Mononuclear cell (primary cell): ENCODE data around the gene SERINC4. TPM values are rescaled to one million over a fixed set of nuclear protein-coding genes. Genes with fewer than 3 reads are reported as not detected.
A peak's percentile ranks its signal among the peaks of the same experiment; 100 is the strongest.
"Not testable (repeated sequence)": the region's sequence is repeated elsewhere in the genome, so short reads cannot be mapped to it uniquely, and the experiment has no call there.

ENCODE experiments used
- H3K27me3 ChIP-seq: 2 replicates; pipeline ENCODE4 v1.6.0; 2011; ENCODE audit warnings: low read length, control low read depth; ENCODE audit not compliant: insufficient read depth
- H3K4me1 ChIP-seq: 2 replicates; pipeline ENCODE4 v1.5.1; 2011; ENCODE audit warnings: mild to moderate bottlenecking, low read length, control low read depth; ENCODE audit not compliant: insufficient read depth
- H3K4me3 ChIP-seq: 2 replicates; pipeline ENCODE4 v1.5.1; 2011; ENCODE audit warnings: mild to moderate bottlenecking, low read length, moderate library complexity
- H3K9me3 ChIP-seq: 2 replicates; pipeline ENCODE4 v1.5.1; 2011; ENCODE audit warnings: low read depth, mild to moderate bottlenecking, control low read depth, low read length
- total RNA-seq: library from RNA; depleted of rRNA; stranded (reverse); fragments of >200 nt; gene quantifications from one replicate; pipeline ENCODE4 v1.2.3, GENCODE V29; 2012

Gene SERINC4
- not detected for total RNA-seq

DNA sequence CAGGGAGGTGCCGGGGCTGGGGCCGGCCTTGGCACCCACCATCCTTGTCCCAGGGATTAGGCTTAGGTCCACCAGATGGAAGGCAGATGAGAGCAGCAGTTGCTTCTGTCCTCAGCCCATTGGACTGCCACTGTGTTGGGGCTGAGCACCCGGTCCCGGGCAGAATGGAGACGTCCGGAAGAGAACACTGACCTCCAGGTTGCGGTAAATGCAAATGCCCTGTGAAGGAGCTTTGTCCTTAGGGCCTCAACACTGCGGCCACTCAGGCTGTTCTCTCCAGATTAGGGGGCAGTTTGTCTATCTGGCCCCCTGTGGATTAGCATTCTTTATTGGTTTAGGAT lies at the start of gene SERINC4:
Gene SERINC4, minus strand, starts transcription at position 276 of the 341 bp plus-strand sequence. Its CDS starts 234 bp downstream, at position 42.
- no peaks in the 10 kb centered on the region for H3K27me3 ChIP-seq
- peak within 1 kb of the TSS; percentile 77 for H3K4me3 ChIP-seq
- H3K9me3 ChIP-seq: no peaks in the 10 kb centered on the region
- H3K4me1 ChIP-seq: peaks cover 43% of the 10 kb centered on the region

DNA sequence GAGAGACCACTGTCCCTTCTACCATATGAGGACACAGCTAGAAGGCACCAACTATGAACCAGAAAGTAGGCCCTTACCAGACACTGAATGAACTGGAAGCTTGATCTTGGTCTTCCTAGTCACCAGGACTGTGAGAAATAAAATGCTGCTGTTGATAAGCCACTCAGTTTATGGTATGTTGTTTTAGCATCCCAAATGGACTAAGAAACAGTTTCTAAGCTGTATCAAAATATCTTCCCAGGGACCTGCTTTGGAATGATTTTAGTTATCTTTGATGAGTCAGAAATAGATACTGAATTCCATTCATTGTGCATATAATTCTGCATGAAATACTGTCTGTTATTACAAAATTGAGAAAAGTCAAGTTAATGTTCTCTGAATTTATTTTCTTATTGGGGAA lies 45.4 kb upstream of the SERINC4 start:
- Histone ChIP-seq H3K27me3 (no peaks in the 10 kb centered on the region), H3K9me3 (no peaks in the 10 kb centered on the region), H3K4me1 (no peaks in the 10 kb centered on the region), H3K4me3 (no peak overlapping the region)

DNA sequence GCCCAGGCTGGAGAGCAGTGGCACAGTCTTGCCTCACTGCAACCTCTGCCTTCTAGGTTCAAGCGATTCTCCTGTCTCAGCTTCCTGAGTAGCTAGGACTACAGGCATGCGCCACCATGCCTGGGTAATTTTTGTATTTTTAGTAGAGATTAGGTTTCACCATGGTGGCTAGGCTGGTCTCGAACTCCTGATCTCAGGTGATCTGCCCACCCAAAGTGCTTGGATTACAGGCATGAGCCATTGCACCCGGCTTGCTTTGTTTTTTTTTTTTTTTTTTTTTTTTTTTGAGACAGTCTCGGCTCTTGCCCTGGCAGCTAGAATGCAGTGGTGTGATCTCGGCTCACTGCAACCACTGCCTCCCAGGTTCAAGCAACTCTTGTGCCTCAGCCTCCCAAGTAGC lies 32.5 kb upstream of the SERINC4 start:
- H3K9me3 ChIP-seq, H3K4me3 ChIP-seq, H3K27me3 ChIP-seq: not testable (repeated sequence)
- peaks cover 12% of the 10 kb centered on the region for H3K4me1 ChIP-seq

DNA sequence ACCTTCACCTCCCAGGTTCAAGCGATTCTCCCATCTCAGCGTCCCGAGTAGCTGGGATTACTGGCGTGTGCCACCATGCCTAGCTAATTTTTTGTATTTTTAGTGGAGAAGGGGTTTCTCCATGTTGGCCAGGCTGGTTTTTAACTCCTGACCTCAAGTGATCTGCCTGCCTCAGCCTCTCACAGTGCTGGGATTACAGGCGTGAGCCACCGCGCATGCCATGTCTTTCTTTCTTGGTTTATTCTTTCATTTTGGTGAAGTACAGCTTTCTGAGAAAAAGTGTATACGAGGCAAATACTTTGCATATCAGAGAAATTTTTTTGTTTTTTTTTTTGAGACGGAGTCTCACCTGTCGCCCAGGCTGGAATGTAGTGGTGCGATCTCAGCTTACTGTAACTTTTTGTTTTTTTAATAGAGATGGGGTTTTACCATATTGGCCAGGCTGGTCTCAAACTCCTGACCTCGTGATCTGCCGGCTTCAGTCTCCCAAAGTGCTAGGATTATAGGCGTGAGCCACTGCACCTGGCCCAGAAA lies 31.6 kb upstream of the SERINC4 start:
- H3K4me3 ChIP-seq, H3K27me3 ChIP-seq, H3K9me3 ChIP-seq: not testable (repeated sequence)
- H3K4me1 ChIP-seq: peaks cover 21% of the 10 kb centered on the region

DNA sequence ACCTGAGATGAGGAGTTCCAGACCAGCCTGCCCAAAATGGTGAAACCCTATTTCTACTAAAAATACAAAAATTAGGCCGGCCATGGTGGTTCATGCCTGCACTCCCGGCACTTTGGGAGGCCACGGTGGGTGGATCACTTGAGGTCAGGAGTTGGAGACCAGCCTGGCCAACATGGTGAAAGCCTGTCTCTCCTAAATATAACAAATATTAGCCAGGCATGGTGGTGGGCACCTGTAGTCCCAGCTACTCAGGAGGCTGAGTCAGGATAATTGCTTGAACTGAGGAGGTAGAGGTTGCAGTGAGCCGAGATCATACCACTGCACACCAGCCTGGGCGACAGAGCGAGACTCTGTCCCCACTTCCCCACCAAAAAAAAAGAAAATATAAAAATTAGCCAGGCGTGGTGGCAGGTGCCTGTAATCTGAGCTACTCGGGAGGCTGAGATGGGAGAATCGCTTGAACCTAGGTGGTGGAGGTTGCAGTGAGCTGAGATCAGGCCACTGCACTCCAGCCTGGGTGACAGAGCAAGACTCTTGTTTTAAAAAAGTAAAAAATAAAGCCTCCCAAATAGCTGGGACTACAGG lies 30.8 kb upstream of the SERINC4 start:
- not testable (repeated sequence) for H3K27me3 ChIP-seq, H3K9me3 ChIP-seq, H3K4me3 ChIP-seq
- peaks cover 29% of the 10 kb centered on the region for H3K4me1 ChIP-seq

DNA sequence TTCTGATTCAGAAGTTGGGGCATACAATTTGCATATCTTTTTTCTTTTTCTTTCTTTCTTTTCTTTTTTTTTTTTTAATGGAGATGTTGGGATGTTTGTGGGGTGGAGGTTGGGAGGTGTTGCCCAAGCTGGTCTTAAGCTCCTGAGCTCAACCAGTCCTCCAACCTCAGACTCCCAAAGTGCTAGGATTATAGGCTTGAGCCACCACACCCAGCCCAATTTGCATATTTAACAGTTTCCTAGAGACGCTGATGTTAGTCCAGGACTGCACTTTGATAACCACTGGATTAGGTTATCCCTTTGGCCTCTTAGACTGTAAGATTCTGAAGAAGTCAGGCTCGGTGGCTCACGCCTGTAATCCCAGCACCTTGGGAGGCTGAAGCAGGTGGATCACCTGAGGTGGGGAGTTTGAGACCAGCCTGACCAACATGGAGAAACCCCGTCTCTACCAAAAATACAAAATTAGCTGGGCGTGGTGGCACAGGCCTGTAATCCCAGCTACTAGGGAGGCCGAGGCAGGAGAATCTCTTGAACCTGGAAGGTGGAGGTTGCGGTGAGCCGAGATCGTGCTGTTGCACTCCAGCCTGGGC lies 30.0 kb upstream of the SERINC4 start:
- peaks cover 35% of the 10 kb centered on the region for H3K4me1 ChIP-seq

DNA sequence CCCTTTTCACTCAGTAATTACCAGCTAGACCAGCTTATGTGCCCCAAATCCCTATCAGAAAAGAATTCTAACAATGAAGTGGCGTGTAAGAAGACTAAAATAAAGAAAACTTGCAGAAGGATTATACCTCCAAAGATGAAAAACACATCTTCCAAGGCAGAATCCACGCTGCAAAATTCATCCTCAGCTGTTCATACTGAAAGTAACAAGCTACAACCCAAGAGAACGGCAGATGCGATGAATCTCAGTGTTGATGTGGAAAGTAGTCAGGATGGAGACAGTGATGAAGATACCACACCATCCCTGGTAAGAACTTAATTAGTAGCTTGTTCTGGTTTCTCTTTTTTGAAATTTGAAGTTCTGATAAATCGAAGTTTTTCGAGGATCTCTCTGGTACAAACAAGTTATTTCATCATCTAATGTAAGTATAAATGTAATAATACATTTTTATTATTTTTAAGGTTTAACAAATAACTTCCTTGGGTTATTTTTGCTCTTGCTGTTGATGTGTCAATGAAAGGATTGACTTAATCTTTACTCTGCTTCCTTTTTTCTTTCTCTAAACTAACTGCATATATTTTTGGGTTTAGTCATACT lies 28.1 kb upstream of the SERINC4 start:
- Histone ChIP-seq H3K27me3 (no peaks in the 10 kb centered on the region), H3K4me3 (no peak overlapping the region), H3K9me3 (no peaks in the 10 kb centered on the region), H3K4me1 (peaks cover 46% of the 10 kb centered on the region)

More for the DNA sequence above, 30.0 kb upstream of the SERINC4 start:
- H3K4me3 ChIP-seq, H3K9me3 ChIP-seq, H3K27me3 ChIP-seq: not testable (repeated sequence)

DNA sequence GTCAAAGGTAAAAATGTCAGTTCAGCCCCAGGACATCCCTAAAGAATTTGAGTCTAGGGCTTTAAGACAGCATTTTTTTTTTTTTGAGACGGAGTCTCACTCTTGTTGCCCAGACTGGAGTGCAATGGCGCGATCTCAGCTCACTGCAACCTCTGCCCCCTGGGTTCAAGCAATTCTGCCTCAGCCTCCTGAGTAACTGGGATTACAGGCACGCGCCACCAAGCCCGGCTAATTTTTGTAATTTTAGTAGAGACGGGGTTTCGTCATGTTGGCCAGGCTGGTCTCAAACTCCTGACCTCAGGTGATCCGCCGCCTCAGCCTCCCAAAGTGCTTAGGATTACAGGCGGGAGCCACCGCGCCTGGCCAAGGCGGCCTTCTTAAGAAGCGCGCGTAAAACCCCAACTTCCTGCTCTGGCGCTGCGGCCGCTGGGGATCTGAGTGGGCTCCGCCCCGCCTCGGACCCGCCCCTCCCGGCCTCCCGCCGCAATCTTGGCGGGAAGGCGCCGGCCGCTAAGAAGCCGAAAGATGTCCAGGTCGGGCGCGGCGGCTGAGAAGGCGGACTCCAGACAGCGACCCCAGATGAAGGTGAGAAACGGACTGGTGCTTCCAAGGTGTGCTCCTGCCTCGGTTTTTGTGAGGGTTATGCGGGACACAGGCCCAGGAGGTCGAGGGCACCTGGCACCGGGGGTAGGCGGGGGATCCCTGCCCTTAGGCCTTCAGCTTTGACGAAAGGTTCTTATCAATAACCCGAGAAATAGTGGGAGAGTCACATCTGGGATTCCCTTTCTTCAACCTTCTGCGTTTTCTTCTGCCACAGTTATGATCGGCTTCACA lies 26.7 kb upstream of the SERINC4 start, which contains the start of gene WDR76:
Gene WDR76, plus strand, starts transcription at position 495 of the 834 bp plus-strand sequence. Its CDS starts 31 bp downstream, at position 526.
- Histone ChIP-seq H3K27me3 (no peaks in the 10 kb centered on the region), H3K4me1 (peaks cover 59% of the 10 kb centered on the region), H3K4me3 (peak within 1 kb of the TSS; percentile 59), H3K9me3 (no peaks in the 10 kb centered on the region)

DNA sequence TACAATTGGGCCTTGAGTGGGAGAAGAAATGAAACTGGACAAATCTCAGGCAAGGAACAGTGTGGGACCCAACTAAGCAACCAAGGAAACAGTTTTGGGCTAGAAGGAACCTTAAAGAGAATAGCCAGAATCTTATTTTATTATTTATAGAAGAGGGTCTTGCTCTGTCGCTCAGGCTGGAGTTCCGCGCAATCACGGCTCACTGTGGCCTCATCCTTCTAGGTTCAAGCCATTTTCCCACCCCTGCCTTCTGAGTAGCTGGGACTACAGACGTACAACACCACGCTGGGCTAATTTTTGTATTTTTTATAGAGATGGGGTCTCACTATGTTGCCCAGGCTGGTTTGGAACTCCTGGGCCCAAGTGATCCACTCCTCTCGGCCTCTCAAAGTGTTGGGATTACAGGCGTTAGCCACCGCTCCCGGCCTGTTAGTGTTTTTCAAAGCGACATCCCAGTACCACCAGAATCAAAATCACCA lies 26.0 kb upstream of the SERINC4 start:
- Histone ChIP-seq H3K4me1 (peaks cover 59% of the 10 kb centered on the region), H3K4me3 (no peak overlapping the region), H3K9me3 (no peaks in the 10 kb centered on the region), H3K27me3 (no peaks in the 10 kb centered on the region)

DNA sequence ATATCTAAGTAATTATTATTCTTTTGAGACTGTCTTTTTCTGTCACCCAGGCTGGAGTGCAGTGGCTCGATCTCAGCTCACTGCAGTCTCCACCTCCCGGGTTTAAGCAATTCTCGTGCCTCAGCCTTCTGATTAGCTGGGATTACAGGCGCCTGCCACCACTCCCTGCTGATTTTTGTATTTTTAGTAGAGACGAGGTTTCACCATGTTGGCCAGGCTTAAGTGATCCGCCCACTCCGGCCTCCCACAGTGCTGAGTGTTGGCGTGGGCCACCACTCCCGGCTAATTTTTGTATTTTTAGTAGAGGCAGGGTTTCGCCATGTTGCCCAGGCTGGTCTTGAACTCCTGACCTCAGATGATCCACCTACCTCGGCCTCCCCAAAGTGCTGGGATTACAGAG lies 25.3 kb upstream of the SERINC4 start:
- H3K4me1 ChIP-seq: peaks cover 64% of the 10 kb centered on the region
- not testable (repeated sequence) for H3K27me3 ChIP-seq, H3K4me3 ChIP-seq, H3K9me3 ChIP-seq

DNA sequence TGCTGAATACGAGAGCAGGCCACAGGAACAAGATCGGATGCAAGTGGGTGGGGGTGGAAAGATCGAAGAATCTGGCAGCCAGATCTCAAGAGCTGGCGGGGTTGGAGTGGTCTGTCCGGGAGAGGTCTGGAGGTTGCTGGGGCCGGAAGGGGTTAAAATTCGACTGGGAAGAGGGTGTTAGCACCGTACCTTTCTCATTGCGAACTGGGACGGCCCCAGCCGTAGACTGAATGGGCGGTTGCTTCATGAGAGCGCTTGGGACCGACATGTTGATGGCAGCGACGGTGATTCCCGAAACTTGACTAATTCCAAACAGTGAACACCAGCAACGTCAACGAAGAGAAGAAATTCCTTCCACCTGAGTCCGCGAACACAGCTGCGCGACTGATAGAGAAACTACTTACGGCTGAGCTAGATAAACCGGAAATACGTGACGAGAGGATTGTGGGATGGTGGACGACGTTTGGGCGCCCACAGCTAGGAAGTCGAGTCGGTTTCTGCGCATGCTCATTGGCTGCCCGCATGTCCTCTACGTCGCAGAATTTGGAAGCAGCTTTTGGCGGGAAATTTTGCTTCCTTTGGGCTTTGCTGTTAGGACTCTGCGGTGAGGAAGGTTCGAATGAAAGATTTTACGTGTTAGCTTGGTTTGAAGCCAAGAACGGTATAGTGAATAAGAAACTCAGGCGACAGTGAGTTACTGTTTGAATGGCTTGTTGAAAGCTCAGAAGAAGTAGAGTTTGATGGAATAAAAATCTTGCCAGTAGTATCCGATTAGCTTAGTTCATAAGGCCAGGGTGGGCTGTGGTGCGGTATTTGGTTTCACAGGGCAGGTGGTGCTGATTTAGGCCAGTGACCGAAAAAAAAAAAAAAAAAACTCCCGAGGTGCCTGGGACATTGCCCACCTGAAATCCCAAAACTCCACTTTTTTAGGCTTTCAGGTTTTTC lies 24.6 kb upstream of the SERINC4 start, which contains the start of gene MFAP1:
Gene MFAP1, minus strand, starts transcription at position 389 of the 945 bp plus-strand sequence. Its CDS starts 121 bp downstream, at position 268.
- no peaks in the 10 kb centered on the region for H3K9me3 ChIP-seq
- peak within 1 kb of the TSS; percentile 79 for H3K4me3 ChIP-seq
- no peaks in the 10 kb centered on the region for H3K27me3 ChIP-seq
- peaks cover 59% of the 10 kb centered on the region for H3K4me1 ChIP-seq

DNA sequence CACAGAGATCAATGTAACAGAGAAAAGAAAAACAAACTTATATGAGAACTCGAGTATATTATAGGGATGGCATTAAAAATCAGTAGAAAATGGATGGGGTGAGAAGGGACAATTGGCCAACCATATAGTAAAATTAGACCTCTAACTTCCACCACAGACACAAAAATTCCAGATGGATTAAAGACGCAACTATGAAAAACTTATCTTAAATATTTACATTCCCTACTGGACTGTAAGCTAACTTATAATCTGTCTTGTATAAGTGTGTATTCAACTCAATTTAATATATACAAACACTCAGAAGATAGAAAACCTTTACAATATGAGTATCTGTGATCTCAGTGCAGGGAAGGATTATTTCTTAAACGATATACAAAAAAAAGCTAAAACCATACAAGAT lies 21.5 kb upstream of the SERINC4 start:
- H3K4me3 ChIP-seq: no peak overlapping the region
- H3K4me1 ChIP-seq: peaks cover 42% of the 10 kb centered on the region
- no peaks in the 10 kb centered on the region for H3K9me3 ChIP-seq
- no peaks in the 10 kb centered on the region for H3K27me3 ChIP-seq

DNA sequence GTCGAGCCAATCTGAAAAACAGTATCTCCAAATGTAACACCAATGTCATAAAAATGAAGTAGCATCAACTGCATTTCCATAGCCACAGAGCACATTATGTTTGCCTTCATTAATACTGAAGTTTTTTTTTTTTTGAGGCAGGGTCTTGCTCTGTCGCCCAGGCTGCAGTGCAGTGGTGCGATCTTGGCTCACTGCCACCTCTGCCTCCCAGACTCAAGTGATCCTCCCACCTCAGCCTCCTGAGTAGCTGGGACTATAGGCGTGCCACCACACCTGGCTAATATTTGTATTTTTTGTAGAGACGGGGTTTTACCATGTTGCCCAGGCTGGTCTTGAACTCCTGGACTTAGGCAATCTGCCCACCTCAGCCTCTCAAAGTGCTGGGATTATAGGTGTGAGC lies 15.0 kb upstream of the SERINC4 start:
- H3K27me3 ChIP-seq, H3K4me3 ChIP-seq, H3K4me1 ChIP-seq, H3K9me3 ChIP-seq: not testable (repeated sequence)
